ENCODE data around the gene HSPG2.

The HSPG2 gene

DNA sequence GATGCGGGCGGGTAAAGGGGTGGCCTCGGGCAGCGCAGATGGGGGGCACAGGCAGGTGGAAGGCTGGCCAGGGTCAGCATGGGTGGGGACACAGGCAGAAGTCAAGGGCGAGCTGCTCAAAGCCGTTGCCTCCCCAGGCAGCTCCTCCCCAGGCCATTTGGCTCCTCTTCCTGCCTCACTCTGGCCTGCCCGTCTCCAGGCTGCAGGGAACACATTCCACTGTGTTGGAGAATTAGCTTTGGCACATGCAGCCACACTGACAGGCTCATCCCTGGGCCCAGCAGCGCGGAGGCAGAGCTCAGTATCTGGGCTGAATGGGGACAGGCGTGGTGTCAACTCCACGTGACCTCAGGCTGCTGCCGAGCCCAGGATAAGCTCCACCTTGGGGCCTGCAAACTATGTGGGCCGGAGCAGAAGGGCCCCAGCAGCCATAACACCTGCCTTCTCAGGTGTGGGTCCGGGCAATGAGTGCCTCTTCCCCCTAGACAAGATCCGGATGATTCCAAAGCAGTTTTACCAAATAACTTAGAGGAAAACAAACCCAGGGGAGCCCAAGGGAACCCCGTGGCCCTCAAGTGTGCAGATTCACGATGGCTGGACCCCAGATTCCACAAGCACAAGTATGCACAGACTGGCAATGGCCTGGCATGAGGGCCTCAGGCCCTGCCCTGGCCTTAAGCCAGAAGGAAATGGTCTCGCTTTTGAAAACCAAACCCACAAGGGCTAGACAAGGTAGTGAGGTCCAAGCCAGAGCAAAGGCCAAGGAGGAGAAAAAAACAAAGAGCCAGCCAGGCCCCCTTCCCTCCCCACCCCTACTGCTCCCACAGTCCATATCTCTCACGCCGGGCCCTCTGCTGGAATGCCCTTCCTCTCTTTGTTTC is 40.2 kb downstream of the HSPG2 start:
- no peak for DNase-seq

- DNase-seq, result no peak
Measured at GRCh38 chr1:21896026-21896425, 41.1 kb downstream of the HSPG2 start.

GRCh38 chr1:21894034-21894881 is 42.9 kb downstream of the HSPG2 start:
- DNase-seq, result no peak

DNA sequence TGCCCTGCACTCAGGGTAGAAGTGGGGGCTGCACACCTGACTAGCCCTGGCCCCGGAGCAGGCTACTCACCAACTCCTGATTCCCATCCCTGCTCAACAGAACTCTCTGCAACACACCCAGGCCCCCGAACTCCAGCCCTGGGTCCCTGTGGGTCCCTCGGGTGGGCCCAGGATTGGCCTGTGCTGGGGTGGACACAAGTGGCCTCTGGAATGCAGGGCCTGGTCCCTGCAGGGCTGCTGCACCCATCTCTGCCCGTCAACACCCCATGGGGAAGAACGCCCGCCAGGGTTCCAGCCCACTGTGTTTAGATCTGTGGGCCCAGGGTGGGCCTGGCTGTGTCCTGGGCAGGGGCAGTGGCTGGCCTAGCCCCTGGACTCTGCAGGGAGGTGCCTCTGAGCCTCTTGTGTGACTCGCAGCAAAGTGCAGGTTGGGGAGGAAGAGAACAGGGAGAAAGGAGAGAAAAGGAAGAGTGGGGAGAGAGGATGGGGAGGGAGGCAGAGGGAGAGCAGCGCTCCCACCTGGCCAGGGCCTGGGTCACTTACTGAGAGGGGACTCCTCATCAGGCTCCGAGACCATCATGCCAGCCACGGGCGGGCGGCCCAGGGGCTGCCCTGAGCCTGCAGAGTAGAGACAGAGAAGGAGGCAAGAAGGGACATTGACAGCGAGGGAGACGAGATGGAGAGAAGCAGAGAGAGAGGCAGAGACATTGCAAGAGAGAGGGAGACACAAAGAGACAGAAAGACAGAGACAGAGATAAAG is 43.9 kb downstream of the HSPG2 start:
- DNase-seq, result no peak

GRCh38 chr1:21891621-21892479 is 45.3 kb downstream of the HSPG2 start:
- DNase-seq, result no peak

DNA sequence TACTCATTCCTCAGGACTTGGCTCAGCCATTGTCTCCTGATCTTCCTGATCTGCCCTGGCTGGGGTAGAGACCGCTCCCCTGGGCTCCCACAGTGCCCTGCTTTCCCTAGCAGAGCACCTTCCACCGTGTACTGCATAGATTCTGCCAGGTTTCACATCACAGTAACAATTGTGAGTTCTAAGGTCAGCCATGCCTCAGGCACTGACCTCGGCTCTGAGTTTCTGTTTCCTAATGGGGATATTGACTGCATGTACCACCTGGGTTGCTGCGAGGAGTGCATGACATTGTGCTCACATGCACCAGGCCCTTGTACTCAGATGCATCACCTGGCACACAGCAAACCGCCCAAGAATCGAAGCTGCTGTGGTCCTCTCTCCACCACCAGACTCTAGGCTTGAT is 46.0 kb downstream of the HSPG2 start:
- no peak for DNase-seq

DNA sequence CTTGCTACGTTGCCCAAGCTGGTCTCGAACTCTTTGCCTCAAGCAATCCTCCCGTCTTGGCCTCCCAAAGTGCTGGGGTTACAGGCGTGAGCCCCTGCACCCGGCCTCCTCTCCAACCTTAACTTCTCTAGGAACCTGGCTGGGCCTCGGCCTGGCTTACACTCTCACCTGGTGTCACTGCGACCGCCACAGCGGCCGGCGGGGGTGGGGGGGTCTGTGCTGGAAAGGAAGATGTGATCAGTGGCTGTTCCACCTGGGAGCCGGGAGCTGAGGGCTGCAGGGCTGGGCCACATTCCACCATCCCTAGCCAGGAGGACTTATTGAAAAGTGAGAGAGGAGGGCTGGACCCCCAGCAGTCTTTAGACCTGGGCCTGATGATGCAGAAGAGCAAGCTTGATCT is 48.6 kb downstream of the HSPG2 start:
- no peak for DNase-seq

DNA sequence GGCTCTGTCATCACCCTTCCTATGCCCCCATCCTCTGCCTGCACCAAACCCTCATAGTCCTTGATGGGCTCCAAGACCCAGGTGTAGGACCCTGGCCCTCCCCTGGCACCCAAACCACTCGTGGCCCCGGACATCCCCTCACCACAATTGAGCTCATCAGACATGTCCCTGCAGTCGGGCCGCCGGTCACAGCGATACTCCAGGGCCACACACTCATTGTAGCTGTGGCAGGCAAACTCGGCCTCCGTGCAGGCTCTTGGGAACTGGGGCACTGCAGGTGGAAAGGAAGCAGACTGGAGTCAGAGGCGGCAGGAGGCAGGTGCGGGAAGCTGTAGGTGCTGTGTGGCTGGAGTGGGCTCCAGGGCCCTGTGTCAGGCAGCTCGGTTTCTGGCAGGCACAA is 49.3 kb downstream of the HSPG2 start:
- no peak for DNase-seq

DNA sequence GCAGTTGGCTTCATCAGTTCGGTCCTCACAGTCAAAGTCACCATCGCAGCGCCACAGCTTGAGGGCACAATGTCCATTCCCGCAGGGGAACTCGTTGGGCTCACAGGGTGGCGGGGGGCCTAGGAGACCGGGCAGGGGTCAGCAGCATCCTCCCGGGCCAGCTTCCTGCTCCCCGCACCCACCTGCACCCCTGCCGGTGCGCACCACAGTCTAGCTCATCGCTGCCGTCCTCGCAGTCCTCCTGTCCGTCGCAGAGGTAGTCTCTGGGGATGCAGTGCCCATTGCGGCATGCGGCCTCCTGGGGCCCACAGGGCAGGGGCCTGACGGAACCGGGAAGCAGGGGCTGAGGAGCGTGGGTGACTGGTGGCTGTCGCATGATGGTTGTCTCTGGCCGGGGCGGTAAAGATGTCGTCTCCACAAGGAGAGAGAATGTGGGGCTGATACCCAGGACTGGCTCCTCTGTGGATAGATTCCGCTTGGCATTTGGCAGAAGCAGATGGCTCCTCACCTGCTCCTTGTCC is 49.8 kb downstream of the HSPG2 start:
- no peak for DNase-seq

DNA sequence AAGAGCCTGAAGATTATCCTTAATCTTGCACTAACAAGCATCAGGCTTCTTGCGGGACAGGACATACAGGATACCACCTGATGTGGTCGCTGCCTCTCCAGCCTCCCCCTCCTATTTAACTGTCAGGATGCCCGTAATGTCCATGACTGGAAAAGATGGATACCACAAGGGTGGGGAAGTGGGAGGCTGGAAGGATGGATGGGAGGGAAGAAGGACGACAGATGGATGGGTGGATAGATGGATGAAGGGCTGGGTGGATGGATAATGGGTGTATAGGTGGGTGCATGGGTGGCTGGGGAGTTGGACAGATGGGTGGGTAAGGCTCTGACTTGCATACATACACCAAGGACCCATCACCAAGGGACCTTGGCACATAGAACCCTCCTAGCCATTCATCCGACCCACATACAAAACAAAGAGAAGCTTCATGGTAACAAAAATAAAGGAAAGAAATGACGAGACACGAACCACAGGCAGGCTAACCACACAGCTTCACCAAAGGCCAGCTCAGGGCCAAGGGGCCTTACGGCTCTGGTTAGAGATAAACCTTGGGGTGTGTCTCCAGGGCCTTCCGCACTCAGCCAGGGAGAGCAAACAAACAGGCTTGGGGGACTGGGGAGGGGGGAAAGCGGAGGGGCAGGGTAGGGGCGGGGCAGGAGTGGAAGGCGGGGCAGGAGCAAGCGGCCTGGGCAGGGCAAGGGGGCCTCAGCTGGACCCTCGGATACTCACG is 50.5 kb downstream of the HSPG2 start:
- DNase-seq, result no peak

- DNase-seq, result no peak
Measured at GRCh38 chr1:21885236-21886037, 51.7 kb downstream of the HSPG2 start.

DNA sequence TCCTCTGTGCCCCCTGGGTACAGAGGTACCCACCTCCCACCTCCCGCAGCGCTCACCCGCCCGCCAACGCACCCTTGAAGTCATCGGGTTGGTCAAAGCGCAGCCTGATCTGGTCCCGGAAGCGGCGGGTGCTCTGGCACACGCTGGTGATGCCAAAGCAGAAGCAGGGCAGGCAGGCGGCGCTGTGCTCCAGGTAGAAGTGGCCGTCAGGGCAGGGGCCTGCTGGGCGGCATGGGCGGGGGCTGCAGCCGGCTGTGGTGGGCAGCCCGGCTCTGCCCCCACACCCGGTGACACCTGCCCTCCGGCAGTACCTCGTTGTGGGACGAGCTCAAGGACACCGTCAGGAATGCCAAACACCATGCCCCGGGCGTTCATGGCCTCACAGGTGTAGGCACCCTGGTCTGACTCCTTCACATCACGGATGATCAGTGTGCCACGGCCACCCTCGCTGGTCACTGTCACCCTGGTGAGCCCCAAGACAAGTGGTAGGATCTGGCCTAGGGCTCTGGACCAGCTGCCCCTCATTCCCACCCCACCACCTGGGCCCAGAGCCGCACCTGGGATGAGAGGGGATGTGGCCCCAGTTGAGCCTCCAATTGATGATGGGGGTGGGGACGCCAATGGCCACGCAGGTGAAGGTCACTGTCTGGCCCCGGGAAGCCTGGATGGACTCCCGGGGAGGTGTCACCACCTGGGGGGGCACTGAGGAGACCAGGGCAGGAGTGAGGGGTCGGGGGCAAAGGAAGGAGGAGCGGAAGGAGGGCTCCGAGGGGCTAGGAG is 52.5 kb downstream of the HSPG2 start:
- DNase-seq, result no peak

GRCh38 chr1:21882721-21883415 is 54.2 kb downstream of the HSPG2 start:
- DNase-seq, result no peak

DNA sequence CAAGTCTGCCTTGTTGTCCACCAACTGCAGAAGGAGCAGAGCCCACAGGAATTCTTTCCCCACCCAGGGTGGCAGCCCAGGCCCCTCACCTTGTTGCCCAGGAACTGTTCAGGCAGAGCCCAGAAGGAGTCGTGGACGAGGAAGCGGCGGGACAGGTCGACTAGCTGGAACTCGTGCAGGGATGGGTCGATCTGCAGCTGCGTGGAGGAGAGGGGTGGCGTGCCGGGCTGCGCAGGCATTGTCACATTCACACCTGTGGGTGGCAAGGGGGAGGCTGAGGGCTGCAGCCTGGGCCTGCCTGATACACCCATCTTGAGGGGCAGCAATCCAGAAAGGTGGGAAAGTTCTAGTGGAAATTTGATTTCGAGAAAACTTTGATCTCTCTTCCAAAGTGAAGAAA is 55.9 kb downstream of the HSPG2 start:
- no peak for DNase-seq

DNA sequence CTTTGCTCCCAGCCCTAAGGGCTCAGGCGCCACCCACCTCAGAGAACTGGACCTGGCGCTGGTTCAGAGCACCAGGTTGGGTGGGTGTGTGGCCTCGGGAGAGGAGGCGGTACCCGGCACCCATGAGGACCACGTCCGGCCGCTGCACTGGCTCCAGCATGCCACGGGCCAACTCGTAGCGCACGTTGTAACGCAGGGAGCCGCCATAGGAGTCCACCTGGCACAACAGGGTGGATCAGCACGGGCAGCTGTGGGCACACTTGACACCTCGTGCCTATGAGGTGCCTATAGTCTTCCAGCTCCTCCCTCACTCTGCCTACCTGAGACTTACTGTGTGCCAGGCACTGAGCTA is 56.5 kb downstream of the HSPG2 start:
- no peak for DNase-seq

DNA sequence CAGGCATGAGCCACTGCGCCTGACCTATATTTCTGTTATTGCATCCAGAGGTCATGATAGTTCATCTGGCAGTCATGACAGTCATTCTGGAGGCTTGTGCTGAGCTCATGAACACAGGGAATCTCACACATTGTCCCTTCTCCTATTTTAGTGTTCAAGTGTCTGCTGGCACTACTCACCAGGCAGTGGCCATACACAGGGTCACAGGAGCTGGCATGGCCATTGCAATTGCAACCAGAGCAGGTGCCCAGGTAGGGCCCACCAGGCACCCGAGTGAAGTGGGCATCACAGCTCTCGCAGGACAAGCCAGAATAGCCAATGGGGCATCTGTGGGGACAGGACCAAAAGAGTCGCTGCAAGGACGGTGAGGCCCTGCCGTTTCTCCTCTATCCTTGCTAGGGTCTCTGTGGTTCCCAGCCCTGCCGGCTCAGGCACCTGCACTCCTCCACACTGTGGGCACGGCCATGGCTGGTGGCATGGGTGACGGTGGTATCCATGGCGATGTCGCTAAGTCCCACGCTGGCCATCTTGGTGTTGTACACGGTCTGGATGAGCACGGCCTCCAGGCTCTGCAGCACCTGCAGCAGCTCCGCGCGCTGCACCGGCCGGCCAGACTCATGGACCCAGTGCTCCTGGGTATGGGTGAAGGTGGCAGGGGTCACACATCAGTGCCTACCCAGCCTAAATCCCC is 57.0 kb downstream of the HSPG2 start:
- DNase-seq, result no peak

DNA sequence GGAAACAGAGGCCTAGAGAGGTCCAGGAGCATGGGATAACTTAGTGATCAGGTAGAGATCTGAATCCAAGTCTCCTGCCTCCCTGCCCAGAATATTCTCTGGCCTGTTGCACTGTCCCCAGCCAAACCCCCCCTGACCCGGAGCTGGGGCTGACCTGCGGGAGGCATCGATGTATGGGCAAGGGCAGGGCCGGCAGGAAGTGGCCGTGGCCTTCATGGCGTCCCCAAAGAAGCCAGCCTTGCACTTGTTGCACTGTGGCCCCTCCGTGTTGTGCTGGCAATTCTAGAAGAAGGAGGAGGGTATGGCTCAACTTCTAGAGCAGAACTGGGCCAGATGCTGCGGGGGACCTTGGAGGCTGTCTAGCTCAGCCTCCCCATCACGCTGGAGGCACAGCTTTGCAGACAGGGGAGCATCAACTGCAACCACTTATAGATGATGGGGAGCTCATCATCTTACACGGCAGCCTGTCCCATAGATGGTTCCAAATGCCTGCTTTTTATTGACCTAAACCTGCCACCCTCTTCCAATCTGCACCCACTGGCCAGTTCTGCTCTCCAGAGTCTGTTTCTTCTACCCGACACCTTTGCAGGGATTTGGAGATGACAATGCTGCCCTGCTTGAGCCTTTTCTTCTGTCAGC is 58.2 kb downstream of the HSPG2 start:
- DNase-seq, result no peak
